Activated T-cell treated with anti-CD3 and anti-CD28 coated beads for 48 hours (primary cell): ENCODE data around the gene FANCC.

Experiments used
- DNase-seq: peaks from one replicate; pipeline ENCODE4 v3.0.0-alpha.2; 2020; ENCODE audit warnings: low read depth

Gene FANCC

DNA sequence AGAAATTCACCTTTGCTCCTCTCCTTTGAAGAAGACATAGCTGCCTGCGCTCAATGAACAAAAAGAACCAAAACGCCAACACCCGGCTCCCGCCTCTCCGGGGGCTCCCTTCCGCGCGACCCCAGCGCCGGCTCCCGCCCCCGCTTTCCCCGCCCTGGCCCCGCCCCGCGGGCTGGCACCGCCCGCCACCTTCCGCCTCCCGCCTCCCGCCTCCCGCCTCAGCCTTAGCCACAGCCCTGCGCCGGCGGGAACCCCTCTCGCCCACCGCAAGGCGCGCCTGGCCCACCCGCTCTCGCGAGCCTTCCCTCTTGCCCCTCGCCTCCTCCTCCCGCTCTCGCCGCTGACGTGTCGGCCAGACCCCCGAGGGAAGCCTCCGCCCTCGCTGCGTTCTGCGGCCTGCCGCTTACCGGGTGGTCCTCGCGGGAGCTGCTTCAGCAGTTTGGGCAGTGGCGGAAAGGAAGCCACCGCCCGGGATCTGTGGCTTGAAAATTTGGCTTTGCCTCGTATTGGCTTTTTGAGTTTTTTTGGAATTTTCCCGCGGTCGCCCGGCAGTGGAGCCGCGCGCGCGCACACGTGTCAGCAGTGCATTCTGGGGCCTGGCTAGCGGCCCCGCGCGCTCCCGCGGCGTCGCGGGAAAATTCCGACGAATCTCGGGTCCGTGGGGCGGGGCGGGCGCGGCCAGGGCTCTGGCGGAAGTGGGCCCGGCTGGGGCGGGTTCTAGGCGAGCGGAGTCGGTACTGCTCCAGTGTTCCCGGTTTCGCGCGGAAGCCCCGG lies at the start of gene FANCC:
FANCC (minus strand) TSS at position 591 of the 774 bp plus-strand sequence. CDS start 68,418 bp downstream, outside the sequence.
- peak; percentile 88 for DNase-seq

DNA sequence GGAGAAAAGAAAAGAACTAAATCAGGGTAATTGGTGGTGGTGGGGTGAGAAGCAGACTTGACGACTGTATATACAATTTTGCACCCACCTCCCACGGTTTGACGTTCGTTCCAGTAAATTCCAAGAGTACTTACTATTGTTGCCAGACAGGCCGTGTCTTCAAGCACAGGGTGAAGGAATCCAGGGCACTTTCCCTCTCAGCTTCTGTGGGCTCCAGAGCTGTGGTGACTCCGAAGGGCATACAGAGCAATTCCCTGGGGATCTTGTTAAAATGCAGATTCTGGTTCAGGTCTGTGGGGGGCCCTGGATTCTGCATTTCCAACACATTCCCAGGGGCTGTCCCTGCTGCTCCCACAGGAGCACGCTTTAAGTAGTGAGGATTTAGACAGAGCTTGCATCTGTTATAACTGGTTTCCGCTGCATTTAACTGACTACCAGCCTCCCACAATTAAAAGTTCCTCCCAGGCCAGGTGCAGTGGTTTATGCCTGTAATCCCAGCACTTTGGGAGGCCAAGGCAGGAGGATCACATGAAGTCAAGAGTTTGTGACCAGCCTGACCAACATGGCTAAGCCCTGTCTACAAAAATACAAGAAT lies 49.3 kb upstream of the FANCC start:
- DNase-seq = no peak

- DNase-seq = no peak
Measured at GRCh38 chr9:95365766-95366165, 48.3 kb upstream of the FANCC start.

DNA sequence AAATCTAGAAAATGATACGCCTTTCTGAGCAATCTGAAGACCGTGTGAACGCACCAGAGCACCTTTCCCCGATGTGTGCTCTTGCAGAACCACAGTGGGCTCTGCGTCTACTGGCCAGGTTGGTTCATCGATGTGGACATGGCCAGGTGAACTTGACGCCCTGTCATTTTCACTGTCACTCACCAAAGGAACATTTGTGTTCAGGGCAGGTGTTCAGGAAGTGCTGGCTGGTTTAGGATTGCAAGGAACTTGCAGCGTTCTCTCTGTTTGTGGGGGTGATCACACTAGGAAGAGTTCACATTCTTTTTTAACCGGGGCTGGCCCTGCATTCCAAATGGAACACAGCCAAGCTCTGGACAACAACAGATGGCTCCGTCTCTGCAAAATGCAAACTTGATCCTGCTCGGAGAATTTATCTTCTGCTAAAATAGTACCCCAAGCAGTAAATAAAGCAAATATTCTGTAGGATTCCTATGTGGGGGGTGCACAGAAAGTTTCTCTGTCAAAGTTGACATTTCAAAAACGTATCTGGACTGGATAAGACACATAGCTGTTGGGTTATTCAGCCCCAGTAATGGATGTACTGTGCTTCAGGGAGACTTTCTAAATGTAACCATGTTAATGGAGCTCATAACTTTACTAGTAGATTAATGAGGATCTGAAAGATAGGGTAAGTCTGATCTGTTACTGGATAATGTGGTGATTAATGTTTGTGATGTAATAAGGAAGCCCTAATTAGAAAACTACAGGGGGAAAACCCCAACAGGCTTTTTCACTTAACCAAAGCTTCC lies 45.7 kb upstream of the FANCC start:
- DNase-seq = no peak

GRCh38 chr9:95360866-95361265 lies 43.4 kb upstream of the FANCC start:
- no peak for DNase-seq

GRCh38 chr9:95357316-95357715 lies 39.8 kb upstream of the FANCC start:
- no peak for DNase-seq

GRCh38 chr9:95355500-95355899 lies 38.0 kb upstream of the FANCC start:
- no peak for DNase-seq

DNA sequence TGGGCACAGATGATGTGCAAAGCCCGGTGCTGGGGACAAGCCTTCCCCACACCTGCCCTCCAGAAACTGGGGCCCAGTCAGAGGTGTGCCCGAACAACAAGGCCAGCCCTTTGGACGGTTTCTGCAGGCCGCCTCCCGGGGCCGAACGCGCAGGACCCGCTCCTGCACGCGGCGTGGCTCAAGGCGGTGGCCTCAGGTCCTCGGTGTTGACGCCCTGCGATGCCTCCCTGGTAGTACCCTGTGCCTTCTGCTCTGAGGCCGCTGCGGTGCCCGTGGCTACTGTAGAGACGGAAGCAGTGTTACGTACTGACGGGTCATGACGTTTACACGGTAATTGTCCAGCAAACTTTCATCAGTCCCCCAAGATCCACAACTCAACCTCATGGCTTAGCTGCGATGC lies 33.5 kb upstream of the FANCC start:
- DNase-seq = no peak

GRCh38 chr9:95350266-95350665 lies 32.8 kb upstream of the FANCC start:
- DNase-seq = no peak

DNA sequence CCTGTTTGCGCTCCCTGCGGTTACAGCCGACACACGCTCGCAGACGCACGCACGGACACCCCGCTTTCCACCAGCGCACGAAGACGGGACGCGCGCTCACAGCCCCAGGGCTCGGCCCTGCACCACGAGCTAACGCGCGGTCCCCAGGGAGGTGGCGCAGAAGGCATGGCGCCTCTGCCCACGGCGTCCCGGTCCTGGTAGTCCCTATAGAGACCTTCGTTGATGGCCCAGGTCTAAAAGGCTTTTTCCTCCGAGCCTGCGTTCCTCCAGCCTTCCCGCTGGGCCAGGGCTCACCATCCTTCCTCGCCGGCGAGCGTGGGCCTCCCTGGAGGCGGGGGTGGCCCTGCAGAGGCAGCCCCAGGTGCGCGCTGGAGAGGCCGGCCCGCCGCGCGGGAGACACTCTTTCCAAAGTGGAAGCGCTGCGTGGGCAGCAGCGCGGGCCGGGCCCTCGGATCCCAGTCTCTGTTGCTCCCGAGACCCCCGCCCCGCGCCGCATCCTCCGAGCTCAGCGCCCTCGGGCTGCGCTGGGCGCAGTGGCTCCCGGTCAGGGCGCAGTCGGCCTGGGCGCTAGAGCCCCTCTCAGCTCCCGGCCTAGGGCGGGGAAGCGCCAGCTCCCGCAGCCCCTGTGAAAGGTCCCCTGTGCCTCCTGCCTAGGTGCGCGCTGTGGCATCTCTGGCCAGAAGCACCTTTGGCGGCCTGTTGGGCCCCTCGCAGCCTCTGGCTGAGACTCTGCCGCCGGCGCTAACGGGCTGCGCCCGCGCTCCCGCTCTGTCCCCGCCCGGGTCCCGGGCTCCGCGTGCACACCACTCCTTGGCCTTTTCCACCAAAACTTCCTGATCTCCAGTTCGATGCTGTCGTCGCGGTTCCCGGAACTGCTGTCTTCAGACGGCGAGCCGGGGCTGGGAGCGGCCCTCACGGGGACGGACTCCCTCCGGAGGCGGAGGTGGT lies 31.9 kb upstream of the FANCC start:
- DNase-seq = no peak

DNA sequence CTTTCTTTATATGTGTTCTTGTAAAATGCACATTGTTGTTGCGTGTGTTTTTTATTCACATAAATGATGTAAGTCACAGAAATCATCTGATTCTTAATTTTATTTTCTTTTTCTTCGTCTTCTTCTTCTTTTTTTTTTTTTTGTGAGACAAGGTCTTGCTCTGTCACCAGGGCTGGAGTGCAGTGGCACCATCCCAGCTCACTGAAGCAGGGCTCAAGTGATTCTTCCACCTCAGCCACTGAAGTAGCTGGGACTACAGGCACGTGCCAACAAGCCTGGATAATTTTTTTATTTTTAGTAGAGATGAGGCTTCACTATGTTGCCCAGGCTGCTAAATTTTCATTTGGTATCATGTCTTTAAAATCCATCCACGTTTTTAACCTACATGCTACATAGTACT lies 28.5 kb upstream of the FANCC start:
- DNase-seq = no peak

- DNase-seq = no peak
Measured at GRCh38 chr9:95344735-95345325, 27.3 kb upstream of the FANCC start.

DNA sequence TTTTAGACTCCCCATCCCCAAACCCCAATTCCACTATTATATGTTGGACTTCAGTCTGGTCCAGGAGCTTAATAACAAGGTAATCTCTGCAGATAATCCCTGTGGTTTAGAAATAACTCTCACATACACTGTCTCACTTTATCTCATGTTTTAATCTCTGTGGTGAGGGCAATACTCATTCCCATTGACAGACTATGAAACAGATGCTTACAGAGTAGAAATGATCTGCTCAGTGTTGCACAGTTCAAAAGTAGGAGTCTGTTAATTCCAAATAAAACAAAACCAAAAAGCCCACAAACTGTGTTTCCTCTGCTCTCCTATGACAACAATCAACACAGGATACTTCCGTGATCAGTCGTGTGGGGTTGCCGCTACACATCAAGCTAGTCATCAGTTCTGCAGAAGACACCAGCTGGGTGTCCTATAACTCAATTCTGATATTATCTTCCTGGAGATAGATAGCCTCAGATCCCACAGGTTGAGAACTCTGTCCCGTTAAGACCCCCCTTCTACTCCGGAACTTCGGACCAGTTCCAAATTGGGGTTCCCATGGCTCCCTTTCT lies 26.3 kb upstream of the FANCC start:
- DNase-seq = no peak

GRCh38 chr9:95342571-95342970 lies 25.1 kb upstream of the FANCC start:
- no peak for DNase-seq

DNA sequence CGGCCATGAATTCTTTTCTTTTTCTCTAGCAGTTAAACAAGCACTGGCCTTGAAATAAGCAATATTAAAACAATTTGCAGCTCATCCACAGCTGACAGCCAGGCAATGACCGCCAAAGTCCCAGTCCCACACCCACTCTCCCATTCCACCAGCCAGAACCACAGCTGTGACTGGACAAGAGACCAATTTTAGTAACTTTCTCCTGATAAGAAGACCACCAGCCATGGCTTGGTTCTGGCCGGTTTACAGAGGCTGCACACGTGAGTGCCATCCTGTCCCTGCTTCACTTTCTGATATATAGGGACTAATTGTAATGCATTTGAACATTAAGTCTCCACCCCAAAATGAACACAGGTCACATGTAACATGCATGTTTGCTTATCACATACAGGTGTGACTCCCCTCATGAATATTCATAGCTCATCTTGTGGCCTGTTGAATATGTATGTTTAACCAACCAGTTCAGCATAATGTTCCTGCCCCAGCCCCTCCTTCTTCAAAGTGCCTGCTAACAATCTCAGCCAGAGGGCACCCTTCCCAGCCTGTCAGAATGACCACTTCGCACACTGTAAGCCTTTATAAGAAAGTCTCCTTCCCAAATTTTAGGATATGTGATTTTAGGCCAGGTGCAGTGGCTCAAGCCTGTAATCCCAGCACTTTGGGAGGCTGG lies 23.9 kb upstream of the FANCC start:
- no peak for DNase-seq

GRCh38 chr9:95338243-95338642 lies 20.7 kb upstream of the FANCC start:
- DNase-seq = no peak

DNA sequence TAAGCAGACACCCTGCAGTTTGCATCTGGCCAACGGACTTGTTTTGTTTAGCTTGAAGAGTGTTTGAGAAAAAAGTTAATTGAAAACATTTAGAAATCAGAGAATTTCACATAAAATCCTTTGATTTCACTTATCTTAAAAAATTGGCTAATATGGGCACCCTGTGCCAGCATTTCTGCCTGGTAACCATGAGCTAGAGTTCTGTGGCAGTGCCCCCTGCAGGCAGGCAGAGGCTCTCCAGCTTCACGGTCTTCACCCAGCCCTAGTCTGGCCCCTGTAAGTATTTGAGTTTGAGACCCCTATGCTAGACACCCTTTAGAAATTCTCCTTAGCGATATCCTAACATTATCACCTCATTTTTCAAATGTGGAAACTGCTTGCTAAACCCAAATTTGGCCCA lies 18.8 kb upstream of the FANCC start:
- DNase-seq = no peak

DNA sequence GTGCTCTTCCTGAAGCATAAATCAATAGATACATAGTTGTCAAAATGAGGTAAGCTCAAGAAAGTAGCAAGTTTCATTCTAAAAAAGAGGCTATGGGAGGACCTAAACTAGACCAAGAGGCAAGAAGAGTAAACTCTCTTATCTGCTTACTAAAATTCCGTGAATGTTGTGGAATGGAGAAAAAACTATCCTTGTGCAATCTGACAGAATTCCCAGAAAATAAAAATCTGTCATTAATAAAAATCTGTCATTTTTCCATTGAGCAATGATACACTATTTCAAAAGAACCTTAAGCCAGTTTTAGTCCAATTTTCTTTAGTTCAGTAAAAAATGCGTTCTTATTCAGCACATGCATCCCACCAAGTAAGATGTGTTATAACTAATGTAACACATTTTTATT lies 15.9 kb upstream of the FANCC start:
- DNase-seq = no peak

GRCh38 chr9:95332860-95333259 lies 15.4 kb upstream of the FANCC start:
- DNase-seq = no peak

- no peak for DNase-seq
Measured at GRCh38 chr9:95330720-95331404, 13.4 kb upstream of the FANCC start.
